HG02571 (cell line): ENCODE measurements around the gene DHTKD1.
"Not testable (repeated sequence)": the region's sequence is repeated elsewhere in the genome, so short reads cannot be mapped to it uniquely, and the experiment has no call there.

Experiments used
- ATAC-seq: cut with Tn5 transposase; IDR thresholded peaks from one replicate; pipeline ENCODE4 v1.9.1; 2021; ENCODE audit warnings: mild to moderate bottlenecking, moderate library complexity; ENCODE audit not compliant: unreplicated experiment

The DHTKD1 gene

GRCh38 chr10:12062754-12063482 is 5.8 kb upstream of the DHTKD1 start:
- no peak for ATAC-seq

GRCh38 chr10:12063483-12063818 is 5.3 kb upstream of the DHTKD1 start:
- ATAC-seq, result no peak

GRCh38 chr10:12067336-12067735 is 1.4 kb upstream of the DHTKD1 start:
- ATAC-seq, result no peak

- not testable (repeated sequence) for ATAC-seq
These were observed 2.7 kb downstream of the DHTKD1 start for GRCh38 chr10:12071441-12071840.

DNA sequence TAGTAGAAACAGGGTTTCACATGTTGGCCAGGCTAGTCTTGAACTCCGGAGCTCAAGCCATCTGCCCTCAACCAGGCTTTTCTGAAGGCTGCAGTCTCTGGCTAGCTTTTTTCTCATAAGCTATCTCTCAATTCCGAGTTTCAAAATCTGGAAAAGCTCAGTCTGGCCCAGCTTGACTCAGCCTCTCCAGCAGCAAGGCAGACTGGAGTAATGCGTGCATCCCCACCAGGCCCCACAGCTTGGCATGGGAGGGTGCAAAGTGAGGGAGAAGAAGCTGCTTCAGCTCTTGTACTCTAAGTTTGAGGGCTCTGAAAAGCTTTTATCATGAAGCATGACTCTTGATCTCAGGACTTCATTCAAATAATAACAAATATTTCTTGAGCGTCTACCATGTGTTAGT is 4.8 kb downstream of the DHTKD1 start:
- ATAC-seq, result no peak

DNA sequence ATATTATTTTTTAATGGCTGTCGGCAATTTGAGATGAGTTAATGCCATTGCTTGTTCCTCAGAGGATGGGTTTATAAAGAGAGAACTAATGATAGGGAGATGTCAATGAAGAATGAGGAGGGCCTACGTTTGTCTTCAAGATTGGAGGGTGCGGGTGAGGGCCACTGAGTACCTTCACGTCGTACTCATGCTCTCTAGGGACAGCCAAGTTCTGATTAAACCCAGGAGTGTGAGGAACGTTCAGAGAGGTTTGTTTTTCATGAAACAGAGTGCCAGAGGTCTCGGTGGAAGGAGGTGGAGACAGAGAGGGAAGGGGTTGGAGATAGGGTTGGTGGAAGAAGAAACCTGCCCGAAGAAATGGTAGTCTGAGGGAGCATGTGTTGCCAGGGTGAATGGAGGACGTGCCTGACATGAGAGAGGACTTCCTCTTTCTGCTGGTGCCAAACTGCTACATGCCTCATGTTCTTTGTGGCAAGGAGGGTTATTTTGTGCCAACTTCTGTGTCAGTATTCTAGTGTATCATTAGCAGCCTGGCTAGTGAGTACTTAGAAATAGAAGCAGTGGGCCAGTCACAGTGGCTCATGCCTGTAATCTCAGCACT is 8.9 kb downstream of the DHTKD1 start:
- no peak for ATAC-seq

GRCh38 chr10:12081470-12081869 is 12.7 kb downstream of the DHTKD1 start:
- ATAC-seq, result no peak

DNA sequence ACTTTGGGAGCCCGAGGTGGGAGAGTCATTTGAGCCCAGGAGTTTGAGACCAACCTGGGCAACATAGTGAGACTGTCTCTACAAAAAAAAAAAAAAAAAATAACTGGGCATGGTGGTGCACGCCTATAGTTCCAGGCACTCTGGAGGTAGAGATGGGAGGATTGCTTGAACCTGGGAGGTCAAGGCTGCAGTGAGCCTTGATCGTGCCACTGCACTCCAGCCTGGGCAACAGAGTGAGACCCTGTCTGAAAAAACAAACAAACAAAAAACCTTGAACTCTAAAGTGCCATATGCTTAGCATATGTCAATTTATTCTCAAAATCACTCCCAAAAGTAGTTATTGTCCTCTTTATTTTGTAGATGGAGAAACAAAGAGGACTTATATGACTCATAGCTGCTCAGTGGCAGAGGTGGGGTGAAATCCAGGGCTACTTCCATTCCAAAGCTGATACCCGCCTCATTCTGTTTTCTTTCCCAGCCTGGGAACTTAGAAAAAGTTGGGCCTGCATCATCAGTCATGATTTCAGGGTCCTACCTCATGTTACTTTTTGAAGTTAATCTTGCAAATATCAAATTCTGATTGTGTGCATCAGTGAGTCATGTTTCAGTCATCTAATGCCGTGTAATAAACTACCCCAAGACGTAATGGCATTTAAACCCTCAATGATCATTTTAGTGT is 13.3 kb downstream of the DHTKD1 start:
- ATAC-seq, result no peak

DNA sequence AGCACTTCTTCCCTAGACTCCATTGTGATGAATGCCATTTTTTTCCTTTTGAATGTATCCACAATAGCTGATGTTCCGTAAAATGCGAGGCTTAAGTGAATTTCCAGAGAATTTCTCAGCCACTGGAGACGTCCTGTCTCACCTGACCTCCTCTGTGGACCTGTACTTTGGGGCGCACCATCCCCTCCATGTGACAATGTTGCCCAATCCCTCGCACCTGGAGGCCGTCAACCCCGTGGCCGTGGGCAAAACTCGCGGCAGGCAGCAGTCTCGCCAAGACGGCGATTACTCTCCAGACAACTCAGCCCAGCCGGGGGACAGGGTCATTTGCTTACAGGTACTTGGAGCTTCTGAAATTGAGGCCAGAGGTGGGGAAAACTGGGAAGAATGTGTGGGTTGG is 20.2 kb downstream of the DHTKD1 start:
- ATAC-seq, result no peak

- no peak for ATAC-seq
These were observed 22.7 kb downstream of the DHTKD1 start for GRCh38 chr10:12091421-12091820.

DNA sequence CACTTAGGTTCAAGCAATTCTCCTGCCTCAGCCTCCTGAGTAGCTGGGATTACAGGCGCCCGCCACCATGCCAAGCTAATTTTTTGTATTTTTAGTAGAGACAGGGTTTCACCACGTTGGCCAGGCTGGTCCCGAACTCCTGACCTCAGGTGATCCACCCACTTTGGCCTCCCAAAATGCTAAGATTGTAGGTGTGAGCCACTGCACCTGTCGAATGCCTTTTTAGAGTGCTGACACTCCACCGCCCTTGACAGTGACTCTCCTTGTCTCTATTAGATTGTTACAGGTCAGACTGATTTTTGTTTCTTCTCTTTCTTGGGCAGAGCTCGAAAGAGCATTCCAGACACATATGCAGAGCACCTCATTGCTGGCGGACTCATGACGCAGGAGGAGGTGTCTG is 28.6 kb downstream of the DHTKD1 start:
- ATAC-seq, result not testable (repeated sequence)

GRCh38 chr10:12097791-12098190 is 29.0 kb downstream of the DHTKD1 start:
- ATAC-seq, result no peak

DNA sequence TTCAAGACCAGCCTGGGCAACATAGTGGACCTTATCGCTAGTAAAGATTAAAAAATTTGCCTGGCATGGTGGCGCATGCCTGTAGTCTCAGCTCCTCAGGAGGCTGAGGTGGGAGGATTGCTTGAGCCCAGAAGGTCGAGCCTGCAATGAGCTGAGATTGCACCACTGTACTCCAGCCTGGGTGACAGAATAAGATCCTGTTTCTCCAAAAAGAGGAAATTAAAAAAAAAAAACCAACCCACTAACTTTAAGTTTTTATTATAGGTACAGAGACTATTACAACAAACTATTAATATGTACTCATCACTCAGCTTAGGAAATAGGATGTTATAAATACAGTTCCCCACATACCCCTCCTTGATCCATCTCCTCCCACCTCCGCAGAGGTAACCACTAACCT is 30.2 kb downstream of the DHTKD1 start:
- no peak for ATAC-seq

- no peak for ATAC-seq
These were observed 35.0 kb downstream of the DHTKD1 start for GRCh38 chr10:12103802-12104201.

DNA sequence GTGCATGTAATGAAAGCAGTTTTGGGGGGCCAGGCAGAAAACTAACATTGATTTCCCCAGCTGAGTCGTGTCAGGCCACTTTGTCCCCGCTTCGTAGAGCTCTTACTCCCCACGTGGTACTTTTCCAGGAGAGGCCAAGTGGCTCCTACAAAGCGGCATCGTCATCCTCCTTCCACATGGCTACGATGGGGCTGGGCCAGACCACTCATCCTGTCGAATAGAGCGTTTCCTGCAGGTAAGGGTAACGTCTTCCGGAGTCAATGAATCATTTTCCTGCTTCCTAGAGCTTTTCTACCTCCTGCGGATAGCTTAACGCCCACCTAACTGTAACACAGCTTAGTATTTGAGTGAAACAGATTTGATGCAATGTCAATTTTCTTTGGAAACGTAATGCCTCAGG is 39.0 kb downstream of the DHTKD1 start:
- no peak for ATAC-seq

DNA sequence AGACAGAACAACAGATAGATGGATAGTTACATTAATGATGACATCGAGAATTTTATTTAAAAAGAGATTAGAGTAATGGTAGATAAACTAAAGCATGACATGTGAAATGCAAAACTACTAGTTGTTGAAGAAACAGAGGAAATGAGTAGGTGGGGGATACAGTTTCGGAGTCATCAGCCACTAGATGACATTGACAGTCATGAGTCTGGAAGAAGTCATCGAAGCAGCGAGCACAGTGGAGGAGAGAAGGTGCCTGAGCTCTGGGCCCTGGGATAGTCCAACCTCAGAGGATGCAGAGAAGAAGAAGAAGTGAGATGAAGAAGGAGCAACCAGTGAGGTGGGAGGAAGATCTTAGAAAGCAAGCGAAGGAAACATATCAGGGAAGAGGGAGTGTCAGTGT is 40.5 kb downstream of the DHTKD1 start:
- no peak for ATAC-seq

GRCh38 chr10:12111528-12111927 is 42.8 kb downstream of the DHTKD1 start:
- no peak for ATAC-seq

- no peak for ATAC-seq
These were observed 44.9 kb downstream of the DHTKD1 start for GRCh38 chr10:12113627-12114026.

GRCh38 chr10:12121673-12122072 is 52.9 kb downstream of the DHTKD1 start:
- ATAC-seq, result no peak

DNA sequence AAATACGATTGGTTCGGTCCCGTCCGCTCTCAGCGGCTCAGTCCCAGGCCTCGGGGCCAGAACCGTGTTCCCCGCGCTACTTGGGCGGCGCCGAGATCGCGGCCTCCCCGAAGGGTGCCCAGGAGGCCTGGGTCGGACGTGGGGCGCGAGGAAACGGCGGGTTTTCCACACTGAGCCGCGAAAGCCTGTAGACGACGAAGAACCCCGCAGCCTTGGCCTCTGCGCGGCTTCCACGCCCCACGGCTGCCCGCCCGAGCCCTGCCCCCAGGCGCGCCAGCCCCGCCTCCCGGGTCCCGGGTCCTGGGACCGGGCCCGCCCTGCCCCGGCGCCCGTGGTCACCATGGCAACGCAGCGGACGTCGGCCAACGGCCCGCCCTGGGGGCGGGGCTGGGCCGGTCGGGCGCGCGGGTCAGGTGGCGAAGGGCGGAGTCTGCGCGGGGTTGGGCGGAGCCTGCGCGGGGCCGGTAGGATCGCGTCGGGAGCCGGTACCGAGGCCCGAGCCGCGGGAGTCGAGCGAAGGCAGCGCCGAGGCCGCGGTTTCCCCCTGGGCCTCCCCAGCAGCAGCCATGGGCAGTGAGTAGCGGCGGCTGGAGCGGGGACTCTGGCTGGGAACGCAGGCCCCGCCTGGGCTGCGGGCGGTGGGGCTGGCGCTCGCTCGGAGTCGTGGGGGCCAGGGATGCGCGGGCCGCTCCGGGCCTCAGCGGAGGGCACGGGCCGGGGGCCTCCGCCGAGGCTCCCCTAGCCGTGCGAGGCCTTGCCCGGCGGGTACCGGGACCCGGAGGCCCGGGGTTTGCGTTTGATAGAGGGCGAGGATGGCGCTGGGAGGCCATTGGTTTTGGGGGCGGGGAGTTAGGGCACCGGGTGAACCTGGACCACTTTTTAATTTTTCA is 60.7 kb downstream of the DHTKD1 start, which contains the start of gene SEC61A2:
TSS of gene SEC61A2 (plus strand) at position 456 of the 890 bp plus-strand sequence. CDS start at position 567, 111 bp downstream.
- peak; percentile 84 for ATAC-seq

- ATAC-seq, result peak; percentile 27
These were observed 61.6 kb downstream of the DHTKD1 start for GRCh38 chr10:12130237-12130872.
